Activated CD4-positive, alpha-beta memory T cell treated with anti-CD3 and anti-CD28 coated beads for 36 hours (primary cell): ENCODE results near the gene ARPC2. TPM values are rescaled to one million over a fixed set of nuclear protein-coding genes. Genes with fewer than 3 reads are reported as not detected.
A peak's percentile ranks its signal among the peaks of the same experiment; 100 is the strongest.

Source experiments
- CTCF ChIA-PET: fragments of 350-600 bp; sonication (Branson Sonifier 250); formaldehyde crosslinking; loops from one replicate; lab custom pipeline; 2021; ENCODE audit warnings: antibody characterized with exemption, inconsistent platforms; lab: Charles Lee
- POLR2A ChIA-PET: fragments of 350-600 bp; sonication (Branson Sonifier 250); formaldehyde crosslinking; loops from one replicate; lab custom pipeline; 2021; ENCODE audit warnings: antibody characterized with exemption; lab: Charles Lee
- DNase-seq: peaks from one replicate; pipeline ENCODE4 v3.0.0-alpha.2; 2020
- H3K27ac Mint-ChIP-seq: one replicate; pipeline ENCODE4 v1.8.0; 2021; ENCODE audit warnings: mixed read lengths
- H3K27me3 Mint-ChIP-seq: one replicate; pipeline ENCODE4 v1.8.0; 2021; ENCODE audit warnings: mixed read lengths
- H3K36me3 Mint-ChIP-seq: one replicate; pipeline ENCODE4 v1.8.0; 2021; ENCODE audit warnings: mixed read lengths
- H3K4me1 Mint-ChIP-seq: one replicate; pipeline ENCODE4 v1.8.0; 2021; ENCODE audit warnings: low read depth, mixed read lengths
- H3K4me3 Mint-ChIP-seq: one replicate; pipeline ENCODE4 v1.8.0; 2021; ENCODE audit warnings: mild to moderate bottlenecking, mixed read lengths
- H3K9me3 Mint-ChIP-seq: one replicate; pipeline ENCODE4 v1.8.0; 2021; ENCODE audit warnings: mixed read lengths
- intact Hi-C: fragments of 100-400 bp; cut with micrococcal nuclease; formaldehyde crosslinking; loops from one replicate; pipeline ENCODE4 v1.15.1; 2023
- total RNA-seq, 2 experiments: library from RNA; stranded (reverse); gene quantifications; one replicate each; pipeline ENCODE4 v1.2.3, GENCODE V29; 2021

The ARPC2 gene
- total RNA-seq, 2 experiments from 2014 or later: 564 to 570 TPM

DNA sequence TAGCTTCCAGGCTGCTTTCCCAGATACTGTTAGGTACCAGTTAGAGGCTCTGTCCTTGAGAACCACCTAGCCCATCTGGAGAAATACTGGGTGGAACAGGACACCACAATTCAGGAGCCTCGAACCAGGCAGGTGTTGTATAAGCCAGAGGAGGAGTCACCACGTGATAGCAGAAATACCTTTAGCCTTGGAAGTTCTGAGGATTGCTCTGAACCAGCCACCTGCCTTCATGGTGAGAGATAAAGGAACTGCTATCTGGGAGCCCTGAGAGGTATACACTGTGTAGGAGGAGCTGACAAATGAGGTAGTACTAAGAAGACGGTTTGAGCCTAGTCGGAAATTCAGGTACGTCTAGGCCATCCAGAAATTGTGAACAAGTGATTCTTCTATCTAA lies 36.2 kb downstream of the ARPC2 start:
- Mint-ChIP-seq H3K36me3 (peaks cover 59% of the 10 kb centered on the region), H3K27me3 (no peaks in the 10 kb centered on the region), H3K27ac (peak overlapping the region; percentile 80), H3K9me3 (no peaks in the 10 kb centered on the region), H3K4me3 (no peak overlapping the region), H3K4me1 (peaks cover 38% of the 10 kb centered on the region)
- intact Hi-C loops: no loop called here
- no peak for DNase-seq
- POLR2A ChIA-PET: interaction anchor here (0.6 kb wide), 1 partner anchor 179 kb away, joined by 3 read pairs; no protein-coding TSS in a partner anchor
- CTCF ChIA-PET: interaction anchor here (0.7 to 1.4 kb wide), 3 partner anchors 37 to 68 kb away, joined by 3 to 6 read pairs (median 4); partner anchors contain the start of gene ARPC2

- no peaks in the 10 kb centered on the region for H3K9me3 Mint-ChIP-seq
- no peak for DNase-seq
- ChIA-PET CTCF (interaction anchor here (1.1 to 4.2 kb wide), 5 partner anchors 15 to 83 kb away, joined by 3 to 27 read pairs (median 5); partner anchors contain the start of genes AAMP and PNKD), POLR2A (interaction anchor here (0.9 to 1.8 kb wide), 3 partner anchors 11 to 26 kb away, joined by 3 to 7 read pairs (median 5); no protein-coding TSS in a partner anchor)
- H3K27ac Mint-ChIP-seq: peak overlapping the region; percentile 69
- peaks cover 36% of the 10 kb centered on the region for H3K4me1 Mint-ChIP-seq
- intact Hi-C loops: loop anchor here (5.0 kb wide), 1 partner anchor 88 kb away; the partner anchor contains the start of gene CXCR1
- H3K36me3 Mint-ChIP-seq: peaks cover 41% of the 10 kb centered on the region
- no peak overlapping the region for H3K4me3 Mint-ChIP-seq
- H3K27me3 Mint-ChIP-seq: no peaks in the 10 kb centered on the region
Observed at GRCh38 chr2:218255446-218255845, 38.5 kb downstream of the ARPC2 start.

DNA sequence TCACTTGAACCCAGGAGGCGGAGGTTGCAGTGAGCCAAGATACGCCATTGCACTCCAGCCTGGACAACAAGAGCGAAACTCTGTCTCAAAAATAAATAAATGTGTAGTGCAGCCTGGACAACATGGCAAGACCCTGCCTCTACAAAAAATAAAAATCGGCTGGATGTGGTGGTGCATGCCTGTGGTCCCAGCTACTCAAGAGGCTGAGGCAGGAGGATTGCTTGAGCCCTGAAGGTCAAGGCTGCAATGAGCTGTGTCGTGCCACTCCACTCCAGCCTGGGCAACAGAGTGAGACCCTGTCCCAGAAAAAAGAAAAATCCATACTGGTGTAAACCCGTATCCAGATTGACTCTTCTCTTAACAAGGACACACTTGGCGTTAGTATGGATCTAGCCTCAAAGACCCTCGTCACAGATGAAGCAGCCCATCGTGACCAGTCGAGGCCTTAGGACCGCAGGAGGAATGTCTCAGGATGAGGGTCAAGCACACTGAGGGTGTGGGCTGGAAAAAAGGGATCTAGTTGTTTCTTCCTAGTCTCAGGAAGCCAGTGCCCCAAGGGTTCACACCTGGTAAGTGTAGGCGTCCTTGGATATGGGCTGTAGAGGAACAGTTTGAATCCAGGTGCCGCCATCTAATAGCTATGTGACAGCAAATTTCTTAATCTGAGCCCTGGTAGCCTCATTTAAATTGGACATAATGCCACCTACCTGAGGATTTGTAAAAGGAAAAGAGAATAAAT lies 39.8 kb downstream of the ARPC2 start:
- peaks cover 31% of the 10 kb centered on the region for H3K36me3 Mint-ChIP-seq
- peaks cover 30% of the 10 kb centered on the region for H3K4me1 Mint-ChIP-seq
- no peak for DNase-seq
- ChIA-PET POLR2A (interaction anchor here (0.9 to 1.8 kb wide), 6 partner anchors 8 to 68 kb away, joined by 3 to 11 read pairs (median 3); no protein-coding TSS in a partner anchor), CTCF (interaction anchor here (0.7 to 4.2 kb wide), 20 partner anchors 9 to 85 kb away, joined by 3 to 28 read pairs (median 5); partner anchors contain the start of genes AAMP, ARPC2 and PNKD)
- no peaks in the 10 kb centered on the region for H3K27me3 Mint-ChIP-seq
- no peaks in the 10 kb centered on the region for H3K9me3 Mint-ChIP-seq
- peak overlapping the region; percentile 84 for H3K27ac Mint-ChIP-seq
- no peak overlapping the region for H3K4me3 Mint-ChIP-seq
- intact Hi-C loops: loop anchor here (1.0 to 5.0 kb wide), 5 partner anchors 14 to 89 kb away; partner anchors contain the start of genes AAMP, CXCR1 and PNKD

- H3K4me1 Mint-ChIP-seq: peaks cover 25% of the 10 kb centered on the region
- peak; percentile 85 for DNase-seq
- intact Hi-C loops: loop anchor here (1.0 to 5.0 kb wide), 5 partner anchors 13 to 90 kb away; partner anchors contain the start of genes AAMP, CXCR1 and PNKD
- H3K36me3 Mint-ChIP-seq: peaks cover 25% of the 10 kb centered on the region
- H3K27me3 Mint-ChIP-seq: no peaks in the 10 kb centered on the region
- no peak overlapping the region for H3K4me3 Mint-ChIP-seq
- H3K27ac Mint-ChIP-seq: peak overlapping the region; percentile 84
- ChIA-PET POLR2A (interaction anchor here (0.9 to 1.7 kb wide), 6 partner anchors 7 to 69 kb away, joined by 3 to 11 read pairs (median 3); no protein-coding TSS in a partner anchor), CTCF (interaction anchor here (0.7 to 4.2 kb wide), 18 partner anchors 9 to 73 kb away, joined by 3 to 28 read pairs (median 5); partner anchors contain the start of genes AAMP, ARPC2 and PNKD)
- H3K9me3 Mint-ChIP-seq: no peaks in the 10 kb centered on the region
Observed at GRCh38 chr2:218257390-218257981, 40.5 kb downstream of the ARPC2 start.

- Mint-ChIP-seq H3K9me3 (no peaks in the 10 kb centered on the region), H3K36me3 (peaks cover 14% of the 10 kb centered on the region), H3K4me1 (peaks cover 29% of the 10 kb centered on the region), H3K27me3 (no peaks in the 10 kb centered on the region), H3K27ac (no peak overlapping the region), H3K4me3 (no peak overlapping the region)
- ChIA-PET POLR2A (no interaction called here), CTCF (interaction anchor here (0.6 to 3.8 kb wide), 6 partner anchors 12 to 73 kb away, joined by 3 to 28 read pairs (median 4); partner anchors contain the start of genes AAMP and PNKD)
- no peak for DNase-seq
- intact Hi-C loops: loop anchor here (5.0 kb wide), 1 partner anchor 92 kb away; the partner anchor contains the start of gene CXCR1
Observed at GRCh38 chr2:218259099-218259961, 42.3 kb downstream of the ARPC2 start.

DNA sequence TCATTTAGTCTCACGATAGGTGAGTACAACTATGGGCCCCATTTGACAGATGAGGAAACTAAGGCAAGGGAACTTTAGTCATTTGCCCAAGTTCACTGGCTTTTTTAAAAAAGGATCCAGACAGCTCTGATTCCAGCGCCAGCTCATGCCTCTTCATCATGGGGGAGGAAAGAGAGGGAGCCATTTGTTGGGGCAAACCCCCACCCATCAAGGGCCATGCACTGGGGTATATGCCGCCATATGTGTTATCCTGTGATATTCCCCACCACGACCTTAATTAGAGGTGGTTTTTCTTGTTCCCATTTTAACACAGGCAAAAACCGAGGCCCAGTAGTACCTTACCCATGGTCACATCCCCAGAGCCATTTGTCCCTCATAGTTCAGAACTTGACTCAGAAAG lies 43.2 kb downstream of the ARPC2 start:
- DNase-seq: no peak
- intact Hi-C loops: no loop called here
- peaks cover 9% of the 10 kb centered on the region for H3K36me3 Mint-ChIP-seq
- no peaks in the 10 kb centered on the region for H3K27me3 Mint-ChIP-seq
- no peak overlapping the region for H3K4me3 Mint-ChIP-seq
- ChIA-PET POLR2A (no interaction called here), CTCF (interaction anchor here (1.2 to 3.8 kb wide), 3 partner anchors 11 to 74 kb away, joined by 3 to 28 read pairs (median 4); partner anchors contain the start of genes AAMP and PNKD)
- H3K4me1 Mint-ChIP-seq: peaks cover 23% of the 10 kb centered on the region
- H3K9me3 Mint-ChIP-seq: no peaks in the 10 kb centered on the region
- no peak overlapping the region for H3K27ac Mint-ChIP-seq

DNA sequence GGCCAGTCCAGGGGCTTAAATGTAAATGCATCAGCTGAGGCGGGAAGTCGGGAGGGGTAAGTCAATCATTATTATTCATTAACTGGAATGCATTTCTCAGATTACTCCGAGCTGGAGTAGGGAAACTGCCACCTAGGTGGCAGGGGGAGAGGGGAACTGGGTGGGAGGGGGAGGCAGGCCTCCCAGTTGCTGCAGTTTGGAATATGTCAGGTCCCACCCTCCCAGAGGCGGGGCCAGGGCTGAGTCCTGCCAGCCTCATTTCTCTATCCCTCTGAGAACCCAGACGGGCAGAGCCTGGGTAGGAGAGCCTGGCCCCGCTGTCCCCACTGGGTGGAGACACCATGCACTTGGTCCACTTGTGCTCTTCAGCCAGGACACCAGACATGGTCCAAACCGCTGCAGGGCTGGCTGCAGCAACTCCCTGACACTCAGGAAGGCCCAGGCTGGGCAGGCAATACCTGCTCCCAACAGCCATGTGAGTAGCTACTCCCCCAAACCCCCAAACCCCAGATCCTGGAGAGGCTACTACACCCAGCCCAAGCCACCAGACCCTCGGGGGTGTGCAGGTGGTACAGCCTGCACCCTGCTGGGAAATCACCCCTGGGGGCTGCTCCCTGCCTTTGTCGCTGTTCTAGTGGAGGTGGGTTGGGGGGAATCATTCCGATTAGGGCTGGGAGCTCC lies 43.9 kb downstream of the ARPC2 start, which contains the start of gene GPBAR1:
Gene GPBAR1 (plus strand): TSS at position 274 of the 681 bp plus-strand sequence. CDS start 1,710 bp downstream, outside the sequence.
- no peak within 1 kb of the TSS for H3K4me3 Mint-ChIP-seq
- intact Hi-C loops: no loop called here
- H3K27ac Mint-ChIP-seq: no peak within 1 kb of the TSS
- ChIA-PET POLR2A (interaction anchor here (1.8 kb wide), 1 partner anchor 8 kb away, joined by 4 read pairs; no protein-coding TSS in a partner anchor), CTCF (interaction anchor here (1.7 to 1.8 kb wide), 2 partner anchors 10 to 75 kb away, joined by 4 to 5 read pairs; no protein-coding TSS in a partner anchor)
- H3K36me3 Mint-ChIP-seq: peaks cover 6% of the 10 kb centered on the region
- peaks cover 19% of the 10 kb centered on the region for H3K4me1 Mint-ChIP-seq
- DNase-seq: no peak
- H3K27me3 Mint-ChIP-seq: no peaks in the 10 kb centered on the region
- no peaks in the 10 kb centered on the region for H3K9me3 Mint-ChIP-seq

DNA sequence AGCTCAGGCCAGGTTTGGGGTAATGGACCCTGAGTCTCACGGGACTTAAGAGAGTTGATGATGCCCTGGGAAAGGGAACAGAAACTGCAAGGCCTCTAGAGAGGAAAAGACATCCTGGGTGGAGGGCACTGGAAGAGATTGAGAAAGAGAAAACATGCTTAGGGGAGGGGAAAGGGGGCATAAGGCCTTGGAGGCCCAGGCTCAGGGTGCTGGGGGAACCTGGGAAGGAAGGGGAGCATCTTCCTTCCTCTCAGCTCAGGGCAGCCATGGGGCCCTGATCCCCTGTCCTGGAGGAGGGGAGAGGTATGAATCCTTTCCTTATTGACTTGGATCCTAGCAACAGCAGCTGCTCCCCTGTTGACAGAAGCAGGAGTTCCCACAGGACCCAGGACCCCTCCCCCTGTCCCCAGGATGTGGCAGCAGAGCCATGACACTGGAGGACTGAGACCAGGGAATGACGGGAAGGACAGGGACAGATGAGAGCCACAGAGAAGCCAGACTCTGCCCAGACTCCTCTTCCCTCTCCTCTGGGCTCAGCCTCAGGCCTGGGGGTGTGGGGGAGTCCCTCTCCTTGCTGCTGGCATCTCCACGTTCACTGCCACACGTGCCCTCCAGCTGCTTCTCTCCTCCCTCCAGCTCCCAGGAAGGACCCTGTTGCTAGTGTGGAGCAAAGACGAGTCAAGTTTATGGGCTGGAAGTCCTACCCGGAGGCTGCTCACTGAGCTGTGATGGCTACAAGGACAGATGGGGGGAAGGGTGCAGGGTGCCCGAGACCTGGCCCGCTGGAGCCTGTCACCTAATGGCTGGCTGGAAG lies 44.6 kb downstream of the ARPC2 start:
- intact Hi-C loops: no loop called here
- H3K9me3 Mint-ChIP-seq: no peaks in the 10 kb centered on the region

GRCh38 chr2:218262237-218262600 lies 45.2 kb downstream of the ARPC2 start:
- ChIA-PET POLR2A (interaction anchor here (0.6 to 1.8 kb wide), 2 partner anchors 10 to 61 kb away, joined by 4 to 6 read pairs; no protein-coding TSS in a partner anchor), CTCF (interaction anchor here (1.8 kb wide), 1 partner anchor 9 kb away, joined by 5 read pairs; no protein-coding TSS in a partner anchor)
- DNase-seq: no peak
- no peak overlapping the region for H3K27ac Mint-ChIP-seq
- no peak overlapping the region for H3K4me3 Mint-ChIP-seq
- intact Hi-C loops: no loop called here
- H3K4me1 Mint-ChIP-seq: peaks cover 12% of the 10 kb centered on the region
- no peaks in the 10 kb centered on the region for H3K27me3 Mint-ChIP-seq
- H3K36me3 Mint-ChIP-seq: peaks cover 10% of the 10 kb centered on the region
- no peaks in the 10 kb centered on the region for H3K9me3 Mint-ChIP-seq

More for the DNA sequence above, 44.6 kb downstream of the ARPC2 start:
- no peak for DNase-seq
- Mint-ChIP-seq H3K36me3 (peaks cover 5% of the 10 kb centered on the region), H3K4me1 (peaks cover 16% of the 10 kb centered on the region), H3K27me3 (no peaks in the 10 kb centered on the region), H3K27ac (no peak overlapping the region), H3K4me3 (no peak overlapping the region)
- POLR2A ChIA-PET: interaction anchor here (0.6 to 1.8 kb wide), 2 partner anchors 9 to 61 kb away, joined by 4 to 6 read pairs; no protein-coding TSS in a partner anchor
- CTCF ChIA-PET: interaction anchor here (1.8 kb wide), 1 partner anchor 10 kb away, joined by 5 read pairs; no protein-coding TSS in a partner anchor
